HG02970 (cell line): Measurements from ENCODE around the gene SFMBT1.

Experiments
- ATAC-seq: cut with Tn5 transposase; IDR thresholded peaks from one replicate; pipeline ENCODE4 v1.9.1; 2021; ENCODE audit warnings: mild to moderate bottlenecking, moderate library complexity, moderate number of reproducible peaks; ENCODE audit not compliant: unreplicated experiment, low FRiP score

The SFMBT1 gene

GRCh38 chr3:53005338-53005737, 40.5 kb downstream of the SFMBT1 start:
- no peak for ATAC-seq

- no peak for ATAC-seq
Observed at GRCh38 chr3:53003320-53003719, 42.6 kb downstream of the SFMBT1 start.

- no peak for ATAC-seq
Observed at GRCh38 chr3:52998771-52999513, 46.9 kb downstream of the SFMBT1 start.

GRCh38 chr3:52990637-52991036, 55.2 kb downstream of the SFMBT1 start:
- no peak for ATAC-seq

GRCh38 chr3:52986938-52987337, 58.9 kb downstream of the SFMBT1 start:
- no peak for ATAC-seq

GRCh38 chr3:52986049-52986448, 59.8 kb downstream of the SFMBT1 start:
- no peak for ATAC-seq

GRCh38 chr3:52983828-52984227, 62.0 kb downstream of the SFMBT1 start:
- no peak for ATAC-seq

GRCh38 chr3:52983336-52983807, 62.5 kb downstream of the SFMBT1 start:
- peak; percentile 75 for ATAC-seq

GRCh38 chr3:52982839-52983238, 63.0 kb downstream of the SFMBT1 start:
- ATAC-seq: peak; percentile 23

- no peak for ATAC-seq
Observed at GRCh38 chr3:52979190-52979983, 66.5 kb downstream of the SFMBT1 start.

GRCh38 chr3:52978109-52978754, 67.6 kb downstream of the SFMBT1 start:
- ATAC-seq: no peak

- no peak for ATAC-seq
Observed at GRCh38 chr3:52973806-52974205, 72.1 kb downstream of the SFMBT1 start.

- no peak for ATAC-seq
Observed at GRCh38 chr3:52971895-52972294, 74.0 kb downstream of the SFMBT1 start.

GRCh38 chr3:52967398-52967797, 78.5 kb downstream of the SFMBT1 start:
- ATAC-seq: no peak

GRCh38 chr3:52962160-52962559, 83.7 kb downstream of the SFMBT1 start:
- ATAC-seq: no peak

- ATAC-seq: no peak
Observed at GRCh38 chr3:52959773-52960172, 86.1 kb downstream of the SFMBT1 start.

- ATAC-seq: no peak
Observed at GRCh38 chr3:52939600-52939999, 106.3 kb downstream of the SFMBT1 start.

- ATAC-seq: no peak
Observed at GRCh38 chr3:52934630-52935530, 111.0 kb downstream of the SFMBT1 start.

- ATAC-seq: no peak
Observed at GRCh38 chr3:52931889-52932288, 114.0 kb downstream of the SFMBT1 start.

- ATAC-seq: no peak
Observed at GRCh38 chr3:52931328-52931727, 114.5 kb downstream of the SFMBT1 start.
